Measurements from ENCODE around the gene CLIP1.

The CLIP1 gene

DNA sequence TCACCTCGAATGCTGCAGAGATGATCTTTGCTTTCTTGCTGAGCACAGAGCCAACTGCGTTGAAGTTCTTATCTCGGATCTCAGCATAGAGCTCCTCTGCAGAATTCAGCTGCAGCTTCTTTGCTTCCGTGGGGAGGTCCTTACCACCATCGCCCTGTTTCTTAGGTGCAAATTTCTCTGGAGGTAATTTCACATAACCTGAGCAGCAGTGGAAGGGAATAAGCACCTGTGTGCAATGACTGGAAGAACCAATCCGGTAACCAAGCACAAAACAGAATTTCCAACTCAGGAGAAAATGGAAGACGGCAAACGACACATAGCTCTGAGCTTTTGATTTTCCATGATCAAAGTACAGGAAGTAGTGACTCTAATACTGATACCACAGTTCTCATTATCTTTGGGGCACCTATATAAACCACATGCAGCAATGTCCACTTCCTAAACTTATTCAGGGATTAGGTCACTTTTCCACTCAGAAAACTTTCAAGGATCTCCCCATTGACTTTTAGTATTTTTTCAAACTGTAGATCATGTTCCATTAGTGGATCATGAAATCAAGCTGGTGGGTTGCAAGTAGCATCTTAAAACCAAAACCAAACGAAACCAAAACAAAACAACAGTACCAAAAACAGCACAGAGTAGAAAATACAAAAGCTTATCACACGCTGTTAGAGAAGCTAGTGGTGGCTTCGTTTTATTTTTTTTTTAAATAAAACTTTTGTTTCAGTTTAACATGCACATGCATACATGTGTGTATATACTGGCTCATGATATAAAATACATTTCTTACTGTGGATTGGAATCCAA is 177.7 kb downstream of the CLIP1 start:
- DNase-seq: no peak

DNA sequence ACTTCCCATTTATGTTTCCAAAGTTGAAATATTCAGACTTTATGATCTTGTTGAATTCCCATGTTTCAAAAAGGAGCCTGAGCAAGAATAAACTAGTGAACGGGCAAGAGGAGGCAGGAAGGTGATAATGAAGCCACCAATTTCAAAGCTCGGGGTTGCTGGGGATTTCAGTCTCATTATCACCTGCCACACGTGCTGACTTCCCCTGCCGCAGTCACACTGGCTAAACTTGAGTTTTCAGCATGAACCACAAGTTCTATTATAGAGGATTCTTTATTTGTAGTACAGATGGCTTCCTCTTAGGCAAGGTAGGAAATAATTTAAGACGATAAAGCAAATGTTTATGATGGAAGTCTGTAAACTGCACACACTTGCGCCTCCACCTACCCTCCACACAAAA is 178.5 kb downstream of the CLIP1 start:
- DNase-seq: no peak

DNA sequence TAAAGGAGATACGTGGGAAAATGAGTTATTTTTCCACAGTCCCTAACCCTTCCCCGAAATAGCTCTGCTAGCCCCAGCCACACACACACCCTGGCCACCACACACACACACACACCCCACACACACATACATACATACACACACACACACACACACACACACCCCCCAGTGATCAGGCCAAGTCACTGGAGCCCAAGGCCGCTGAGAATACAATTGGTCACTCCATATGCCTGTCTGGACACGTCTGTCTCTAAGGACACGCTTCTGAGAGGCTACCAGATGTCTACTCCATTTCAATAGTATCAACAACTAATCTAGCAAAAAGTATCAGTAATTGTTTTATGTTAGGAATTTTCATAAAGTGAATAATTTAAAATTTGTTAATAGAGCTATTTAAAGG is 183.6 kb downstream of the CLIP1 start:
- DNase-seq: no peak

DNA sequence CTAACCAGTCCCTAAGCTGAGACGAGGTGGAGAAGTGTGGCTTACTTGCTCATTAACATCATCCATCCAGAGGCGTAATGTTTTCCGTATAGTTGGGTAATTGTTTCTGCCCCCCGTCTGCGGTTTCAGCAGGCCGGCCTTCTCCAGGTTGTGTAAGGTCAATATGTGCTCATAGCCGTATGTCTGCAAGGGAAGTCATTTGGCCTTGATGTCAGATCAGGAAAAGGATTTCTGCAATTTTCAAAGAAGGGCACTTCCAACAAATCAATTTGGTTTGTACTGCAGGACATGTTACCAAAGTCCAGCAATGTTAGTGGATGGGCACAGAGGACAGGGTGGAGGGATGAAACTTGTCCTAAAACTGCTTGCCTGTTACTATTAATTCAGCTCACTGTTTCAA is 186.7 kb downstream of the CLIP1 start:
- DNase-seq: no peak

DNA sequence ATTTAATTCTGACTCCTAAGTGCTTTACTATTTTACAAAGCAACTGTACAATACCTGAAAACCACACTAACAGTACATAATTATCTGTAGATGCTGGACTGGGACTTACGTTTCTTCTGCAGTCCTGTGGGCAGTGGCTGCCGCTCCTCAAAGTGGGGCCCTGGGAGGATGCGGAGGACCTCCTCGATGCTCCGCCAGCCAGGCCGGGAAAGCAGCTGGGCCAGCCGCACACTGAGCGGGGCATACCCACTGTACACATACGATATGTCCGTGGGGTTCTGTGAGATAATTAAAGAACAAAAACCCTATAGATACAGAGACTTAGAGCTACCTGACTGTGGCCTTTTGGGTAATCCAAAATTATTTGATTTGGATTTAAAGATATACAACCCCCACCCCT is 189.8 kb downstream of the CLIP1 start:
- no peak for DNase-seq

- DNase-seq: no peak
These were observed 191.7 kb downstream of the CLIP1 start for GRCh38 chr12:122230798-122231197.

DNA sequence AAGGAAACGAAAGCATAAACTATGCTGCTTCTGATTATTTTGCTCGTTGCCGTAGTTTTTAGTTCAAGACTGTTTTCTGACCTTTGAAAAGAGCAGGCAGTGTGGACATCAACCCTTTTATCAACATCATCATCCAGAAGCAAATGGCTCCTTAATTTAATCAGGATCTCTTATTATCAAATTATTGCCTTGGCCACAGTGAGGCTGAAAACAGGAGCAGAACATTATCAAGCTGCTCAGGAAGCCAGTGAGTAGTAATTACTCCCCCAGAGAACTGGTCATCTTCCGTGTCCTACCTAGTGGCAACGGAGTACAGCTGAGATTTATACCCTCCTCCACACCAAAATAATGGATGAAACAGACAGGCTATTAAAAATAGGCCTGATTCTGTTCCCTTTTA is 194.4 kb downstream of the CLIP1 start:
- no peak for DNase-seq

DNA sequence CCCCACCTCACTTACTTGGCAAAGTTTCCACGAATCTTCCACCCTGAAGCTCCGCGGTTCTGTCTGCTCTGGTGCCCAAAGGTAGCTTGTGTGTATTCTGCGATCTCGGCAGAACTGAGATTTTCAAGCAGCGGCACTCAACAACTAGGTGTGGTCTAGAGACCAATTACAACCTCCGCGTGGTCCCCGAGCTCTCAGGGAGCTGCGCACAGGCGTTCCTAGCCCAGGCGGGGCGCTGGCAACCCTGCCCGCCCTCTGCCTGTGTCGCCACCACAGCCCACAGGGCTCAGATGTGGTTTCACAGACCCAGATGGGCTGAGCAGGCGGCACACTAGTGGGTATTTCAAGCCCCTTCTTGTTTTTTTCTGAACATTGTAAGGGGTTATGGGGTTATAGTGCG is 195.1 kb downstream of the CLIP1 start:
- no peak for DNase-seq

DNA sequence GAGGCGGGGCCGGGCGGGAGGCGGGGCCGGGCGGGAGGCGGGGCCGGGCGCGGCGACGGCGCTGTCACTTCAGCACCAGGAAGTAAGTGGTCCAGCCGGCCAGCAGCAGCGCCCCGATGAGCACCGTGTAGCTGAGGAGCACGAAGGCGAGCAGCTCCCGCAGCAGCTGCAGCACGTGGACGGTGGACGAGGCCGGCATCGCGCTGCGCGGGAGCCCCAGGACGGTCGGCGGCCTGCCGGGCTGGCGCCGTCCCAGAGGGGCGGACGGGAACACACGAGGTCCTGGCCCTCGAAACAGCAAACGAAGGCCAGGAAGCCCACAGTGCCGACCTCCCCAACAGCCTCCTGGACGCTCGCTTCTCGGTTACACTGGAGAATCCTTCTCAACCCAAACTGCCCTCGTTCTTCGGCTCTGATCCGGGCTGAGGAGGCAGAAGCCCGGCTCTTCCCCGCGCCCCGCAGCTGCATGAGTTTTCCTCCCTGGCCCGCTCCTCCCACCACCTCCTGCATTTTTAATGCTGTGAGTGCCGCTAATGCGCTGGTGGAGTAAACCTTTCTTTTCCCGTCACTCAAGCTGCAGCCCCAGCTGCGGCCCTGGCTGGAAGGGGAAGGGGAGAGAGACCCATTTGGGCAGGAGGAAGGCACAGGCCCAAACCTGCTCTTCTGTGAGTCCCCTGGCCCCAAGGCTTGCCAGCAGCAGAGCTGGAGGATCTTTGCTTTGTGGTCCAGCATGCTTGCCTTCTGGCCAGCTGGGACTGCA is 195.9 kb downstream of the CLIP1 start:
- no peak for DNase-seq

DNA sequence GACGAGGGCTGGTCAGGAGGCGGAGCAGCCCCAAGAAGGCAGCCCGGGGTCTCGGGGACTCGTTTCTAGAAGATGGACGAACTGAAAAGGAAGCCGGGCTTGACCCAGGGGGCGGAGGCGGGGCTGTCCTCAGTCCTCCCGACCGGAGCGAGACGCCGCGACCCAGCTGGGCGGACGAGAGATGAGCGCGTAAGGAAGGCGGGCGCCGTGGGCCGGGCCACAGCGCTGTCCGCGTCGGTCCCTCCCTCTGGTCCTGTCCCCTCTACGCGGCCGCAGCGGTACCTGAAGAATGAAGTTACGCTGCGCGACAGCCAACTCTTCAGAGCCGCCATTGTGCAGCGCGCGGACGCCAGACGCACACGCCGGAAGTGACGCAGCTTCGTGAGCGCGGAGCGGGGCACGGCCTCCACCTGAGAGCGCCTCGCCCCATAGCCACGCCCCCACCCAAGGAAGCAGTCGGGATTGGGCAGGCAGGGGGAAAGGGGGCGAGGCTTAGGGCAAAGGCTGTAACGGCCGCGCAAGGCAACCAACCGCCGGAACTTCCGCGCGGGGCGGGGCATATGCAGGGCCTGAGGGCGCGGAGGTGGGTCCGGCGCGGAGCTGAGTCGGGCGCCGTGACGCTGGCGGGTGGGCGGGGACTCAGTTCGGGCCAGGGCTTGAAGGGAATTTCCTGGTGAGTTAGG is 196.6 kb downstream of the CLIP1 start, which contains the start of gene DIABLO:
TSS of gene DIABLO (minus strand) at position 370 of the 683 bp plus-strand sequence. CDS start at position 332, 38 bp downstream.
- DNase-seq: peak; percentile 100

All from islet precursor cell (in vitro differentiated cells).